ENCODE measurements around the gene STON1.
"Not testable (repeated sequence)": the region's sequence is repeated elsewhere in the genome, so short reads cannot be mapped to it uniquely, and the experiment has no call there.

- TF ChIP-seq SP1 (IDR thresholded peaks at IDR 0.05); EGR1 (IDR thresholded peaks at IDR 0.05; ENCODE audit: low read depth in 2 of 2); CTCF (IDR thresholded peaks at IDR 0.05; ENCODE audit: low read depth, low read length, missing input control); MAX (IDR thresholded peaks at IDR 0.05); GABPA (IDR thresholded peaks at IDR 0.05 in 1 of 2, conservative IDR thresholded peaks at IDR 0.05 in 1 of 2); REST (IDR thresholded peaks at IDR 0.05); TAF1 (conservative IDR thresholded peaks at IDR 0.05); ZBTB33 (IDR thresholded peaks at IDR 0.05); FOXA1 (IDR thresholded peaks at IDR 0.05): not testable (repeated sequence)
These were observed 66.8 kb downstream of the STON1 start for GRCh38 chr2:48596751-48597150.
